A673 (cell line): ENCODE measurements around the gene CHML.

Source experiments
- EZH2 ChIP-seq: fragments of 200-600 bp; sonication (generic); IDR thresholded peaks from 2 replicates; pipeline ENCODE4 v1.6.1; 2017; ENCODE audit warnings: borderline replicate concordance, low read depth, mild to moderate bottlenecking, mixed read lengths, antibody characterized with exemption, low read length; ENCODE audit not compliant: poor library complexity, severe bottlenecking
- TF ChIP-seq, protein P1 (sequence below): fragments of 300-800, 200-600 bp; sonication (generic); conservative IDR thresholded peaks from 2 replicates; pipeline ENCODE4 v1.5.1; 2017; ENCODE audit warnings: low read depth, mild to moderate bottlenecking, antibody characterized with exemption, low read length, moderate library complexity, mixed read lengths

DNA sequence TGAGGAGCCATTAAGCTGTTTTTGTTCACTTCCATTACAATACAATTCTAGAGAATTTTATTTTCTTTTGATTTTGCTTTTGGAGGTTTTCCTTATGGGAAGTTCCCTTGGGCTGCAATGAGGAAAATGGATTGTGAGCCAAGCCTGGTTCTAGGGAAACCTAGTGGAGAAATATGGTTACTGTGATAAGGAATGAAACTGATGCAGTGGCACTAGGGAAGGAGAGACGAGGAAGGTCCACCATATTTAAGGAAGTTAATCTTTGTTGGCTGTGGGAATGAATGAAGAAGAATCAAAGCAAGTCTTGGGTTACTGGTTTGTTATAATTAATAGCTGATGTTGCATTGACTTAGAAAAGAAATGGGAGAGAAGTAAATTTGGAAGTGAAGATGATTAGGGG lies 28.4 kb downstream of the CHML start:
- TF ChIP-seq, protein P1, sequence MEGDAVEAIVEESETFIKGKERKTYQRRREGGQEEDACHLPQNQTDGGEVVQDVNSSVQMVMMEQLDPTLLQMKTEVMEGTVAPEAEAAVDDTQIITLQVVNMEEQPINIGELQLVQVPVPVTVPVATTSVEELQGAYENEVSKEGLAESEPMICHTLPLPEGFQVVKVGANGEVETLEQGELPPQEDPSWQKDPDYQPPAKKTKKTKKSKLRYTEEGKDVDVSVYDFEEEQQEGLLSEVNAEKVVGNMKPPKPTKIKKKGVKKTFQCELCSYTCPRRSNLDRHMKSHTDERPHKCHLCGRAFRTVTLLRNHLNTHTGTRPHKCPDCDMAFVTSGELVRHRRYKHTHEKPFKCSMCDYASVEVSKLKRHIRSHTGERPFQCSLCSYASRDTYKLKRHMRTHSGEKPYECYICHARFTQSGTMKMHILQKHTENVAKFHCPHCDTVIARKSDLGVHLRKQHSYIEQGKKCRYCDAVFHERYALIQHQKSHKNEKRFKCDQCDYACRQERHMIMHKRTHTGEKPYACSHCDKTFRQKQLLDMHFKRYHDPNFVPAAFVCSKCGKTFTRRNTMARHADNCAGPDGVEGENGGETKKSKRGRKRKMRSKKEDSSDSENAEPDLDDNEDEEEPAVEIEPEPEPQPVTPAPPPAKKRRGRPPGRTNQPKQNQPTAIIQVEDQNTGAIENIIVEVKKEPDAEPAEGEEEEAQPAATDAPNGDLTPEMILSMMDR: no peak
- TF ChIP-seq EZH2: no peak
